HEK293T (cell line): ENCODE measurements around the gene LMO7.
"Not testable (repeated sequence)": the region's sequence is repeated elsewhere in the genome, so short reads cannot be mapped to it uniquely, and the experiment has no call there.

Experiments used
- CTCF ChIA-PET: fragments of 350-600 bp; formaldehyde crosslinking; extraction: SDS; loops from one replicate; lab custom pipeline; 2021; ENCODE audit warnings: antibody characterized with exemption, inconsistent platforms; lab: Yijun Ruan, JAX
- POLR2A ChIA-PET: fragments of 350-600 bp; formaldehyde crosslinking; extraction: SDS; loops from one replicate; lab custom pipeline; 2020; ENCODE audit warnings: antibody characterized with exemption, inconsistent platforms; lab: Yijun Ruan, JAX
- DNase-seq: peaks from one replicate; pipeline ENCODE4 v3.0.0; 2012; ENCODE audit warnings: mixed read lengths; ENCODE audit errors: extremely low spot score
- ARNT ChIP-seq: fragments of 450-650 bp; IDR thresholded peaks from 2 replicates; pipeline ENCODE4 v1.6.1; 2017; ENCODE audit warnings: mild to moderate bottlenecking
- BHLHE40 ChIP-seq: fragments of 450-650 bp; IDR thresholded peaks from 2 replicates; pipeline ENCODE4 v1.6.1; 2016; ENCODE audit warnings: mild to moderate bottlenecking, moderate library complexity, borderline replicate concordance
- CTBP1 ChIP-seq: fragments of 450-650 bp; IDR thresholded peaks from 2 replicates; pipeline ENCODE4 v1.6.1; 2016; ENCODE audit warnings: borderline replicate concordance
- ELF4 ChIP-seq: fragments of 450-650 bp; IDR thresholded peaks from 2 replicates; pipeline ENCODE4 v1.6.1; 2017; ENCODE audit warnings: antibody characterized with exemption
- FOXA1 ChIP-seq: fragments of 450-650 bp; IDR thresholded peaks from 2 replicates; pipeline ENCODE4 v1.6.1; 2016; ENCODE audit warnings: mild to moderate bottlenecking
- FOXM1 ChIP-seq: fragments of 450-650 bp; IDR thresholded peaks from 2 replicates; pipeline ENCODE4 v1.6.1; 2017; ENCODE audit warnings: mild to moderate bottlenecking, borderline replicate concordance
- HDGF ChIP-seq: fragments of 450-650 bp; IDR thresholded peaks from 2 replicates; pipeline ENCODE4 v1.6.1; 2017; ENCODE audit warnings: antibody characterized with exemption, borderline replicate concordance
- L3MBTL2 ChIP-seq: fragments of 450-650 bp; conservative IDR thresholded peaks from 2 replicates; pipeline ENCODE4 v1.6.1; 2016; ENCODE audit warnings: mild to moderate bottlenecking
- LEF1 ChIP-seq: fragments of 450-650 bp; IDR thresholded peaks from 2 replicates; pipeline ENCODE4 v1.6.1; 2017; ENCODE audit warnings: mild to moderate bottlenecking, borderline replicate concordance
- NFRKB ChIP-seq: fragments of 450-650 bp; IDR thresholded peaks from 2 replicates; pipeline ENCODE4 v1.6.1; 2016; ENCODE audit warnings: mild to moderate bottlenecking, moderate library complexity
- PKNOX1 ChIP-seq: fragments of 450-650 bp; IDR thresholded peaks from 2 replicates; pipeline ENCODE4 v1.6.1; 2016
- SP1 ChIP-seq: fragments of 450-650 bp; IDR thresholded peaks from 2 replicates; pipeline ENCODE4 v1.6.1; 2017
- SUZ12 ChIP-seq: fragments of 450-650 bp; IDR thresholded peaks from 2 replicates; pipeline ENCODE4 v1.6.1; 2016; ENCODE audit warnings: mild to moderate bottlenecking
- TARDBP ChIP-seq: fragments of 450-650 bp; IDR thresholded peaks from 2 replicates; pipeline ENCODE4 v1.6.1; 2016
- ZNF384 ChIP-seq: fragments of 450-650 bp; IDR thresholded peaks from 2 replicates; pipeline ENCODE4 v1.6.1; 2016

Gene LMO7

GRCh38 chr13:75787249-75787928 lies 151.3 kb downstream of the LMO7 start:
- TF ChIP-seq FOXA1 (no peak), CTBP1 (no peak), FOXM1 (no peak)
- ChIA-PET CTCF (interaction anchor here (0.8 to 1.3 kb wide), 2 partner anchors 11 to 91 kb away, joined by 3 to 4 read pairs; no protein-coding TSS in a partner anchor), POLR2A (no interaction called here)
- no peak for DNase-seq

- DNase-seq, result no peak
- ChIA-PET CTCF (no interaction called here), POLR2A (no interaction called here)
- no peak for TF ChIP-seq CTBP1
- no peak for TF ChIP-seq BHLHE40
- TF ChIP-seq ZNF384, result no peak
- TF ChIP-seq SP1, result no peak
- no peak for TF ChIP-seq SUZ12
- no peak for TF ChIP-seq HDGF
- no peak for TF ChIP-seq FOXM1
- TF ChIP-seq FOXA1, result no peak
- TF ChIP-seq ELF4, result no peak
- no peak for TF ChIP-seq PKNOX1
- TF ChIP-seq L3MBTL2, result no peak
- no peak for TF ChIP-seq ARNT
- TF ChIP-seq LEF1, result no peak
- TF ChIP-seq NFRKB, result no peak
- no peak for TF ChIP-seq TARDBP
Measured at GRCh38 chr13:75788481-75788981, 152.4 kb downstream of the LMO7 start.

GRCh38 chr13:75789451-75790197 lies 153.5 kb downstream of the LMO7 start:
- ChIA-PET POLR2A (no interaction called here), CTCF (interaction anchor here (0.6 kb wide), 1 partner anchor 94 kb away, joined by 3 read pairs; no protein-coding TSS in a partner anchor)
- TF ChIP-seq L3MBTL2, result no peak
- no peak for TF ChIP-seq ELF4
- TF ChIP-seq SUZ12, result no peak
- TF ChIP-seq BHLHE40, result no peak
- no peak for TF ChIP-seq TARDBP
- no peak for TF ChIP-seq NFRKB
- TF ChIP-seq SP1, result no peak
- TF ChIP-seq PKNOX1, result no peak
- no peak for TF ChIP-seq FOXA1
- no peak for TF ChIP-seq LEF1
- DNase-seq, result no peak

- TF ChIP-seq BHLHE40, result no peak
- CTCF ChIA-PET, result interaction anchor here (0.7 kb wide), 1 partner anchor 208 kb away, joined by 3 read pairs; no protein-coding TSS in a partner anchor
- no peak for DNase-seq
- POLR2A ChIA-PET, result no interaction called here
Measured at GRCh38 chr13:75790198-75790970, 154.3 kb downstream of the LMO7 start.

GRCh38 chr13:75792526-75793187 lies 156.5 kb downstream of the LMO7 start:
- DNase-seq, result no peak
- ChIA-PET POLR2A (no interaction called here), CTCF (interaction anchor here (0.6 to 1.1 kb wide), 2 partner anchors 97 to 242 kb away, joined by 3 read pairs; no protein-coding TSS in a partner anchor)
- TF ChIP-seq PKNOX1 (no peak), CTBP1 (no peak), SP1 (no peak)

GRCh38 chr13:75793188-75793567 lies 157.0 kb downstream of the LMO7 start:
- DNase-seq, POLR2A ChIA-PET: not testable (repeated sequence)
- CTCF ChIA-PET, result interaction anchor here (0.6 to 1.1 kb wide), 2 partner anchors 97 to 243 kb away, joined by 3 read pairs; no protein-coding TSS in a partner anchor
